Panc1 (cell line): ENCODE results near the gene CACNB3. TPM values are rescaled to one million over a fixed set of nuclear protein-coding genes. Genes with fewer than 3 reads are reported as not detected.

Source experiments
- ATAC-seq: fragments of 200-7000 bp; cut with Tn5 transposase; 2 replicates; pipeline ENCODE4 v1.9.1; 2020; ENCODE audit warnings: mild to moderate bottlenecking, moderate library complexity
- BruUV-seq: library from RNA; stranded (reverse); fragments of 400-500 nt; replicated peaks from 2 replicates; lab custom pipeline; 2021; lab: Mats Ljungman, UMichigan
- CTCF ChIA-PET: fragments of 300-600 bp; sonication (Branson Sonifier 250); formaldehyde crosslinking; loops from one replicate; lab custom pipeline; 2022; ENCODE audit warnings: antibody characterized with exemption; lab: Charles Lee
- POLR2A ChIA-PET: fragments of 300-600 bp; sonication (Branson Sonifier 250); formaldehyde crosslinking; loops from one replicate; lab custom pipeline; 2022; ENCODE audit warnings: antibody characterized with exemption; lab: Charles Lee
- DNase-seq: peaks from one replicate; pipeline ENCODE4 v3.0.0-alpha.2; 2010; ENCODE audit warnings: low read depth, low spot score
- H3K27ac ChIP-seq: 2 replicates; pipeline ENCODE4 v1.5.1; 2011; ENCODE audit warnings: mild to moderate bottlenecking, low read length, inconsistent platforms
- H3K27me3 ChIP-seq: fragments of 200-500 bp; sonication (Bioruptor generic); 2 replicates; pipeline ENCODE4 v1.6.0; 2014; ENCODE audit warnings: low read length, inconsistent platforms; ENCODE audit not compliant: control insufficient read depth, insufficient read depth
- H3K36me3 ChIP-seq: fragments of 200-500 bp; sonication (Bioruptor generic); 2 replicates; pipeline ENCODE4 v1.5.1; 2014; ENCODE audit warnings: inconsistent platforms, mild to moderate bottlenecking, low read length, moderate library complexity; ENCODE audit not compliant: control insufficient read depth, insufficient read depth
- H3K4me1 ChIP-seq: 2 replicates; pipeline ENCODE4 v1.5.1; 2011; ENCODE audit warnings: inconsistent platforms, mild to moderate bottlenecking, low read length, moderate library complexity; ENCODE audit not compliant: control insufficient read depth, insufficient read depth
- H3K4me3 ChIP-seq, 2 experiments: 2 replicates each; pipeline ENCODE4 v1.5.1; 2011 to 2012; ENCODE audit warnings: low read depth in 2 of 2, low read length in 2 of 2, mild to moderate bottlenecking in 2 of 2, inconsistent platforms in 1 of 2, moderate library complexity in 1 of 2
- H3K9me3 ChIP-seq: fragments of 200-500 bp; sonication (Bioruptor generic); 2 replicates; pipeline ENCODE4 v1.5.1; 2014; ENCODE audit warnings: low read depth, mild to moderate bottlenecking, inconsistent platforms, low read length, moderate library complexity; ENCODE audit not compliant: control insufficient read depth, insufficient read depth
- POLR2AphosphoS5 ChIP-seq: IDR thresholded peaks from 2 replicates; pipeline ENCODE4 v1.6.1; 2012; ENCODE audit warnings: mild to moderate bottlenecking, low read depth, low read length, moderate library complexity
- REST ChIP-seq, 2 experiments: IDR thresholded peaks; 2 replicates each; pipeline ENCODE4 v1.6.1; 2011 to 2012; ENCODE audit warnings: low read depth in 2 of 2, control low read depth in 1 of 2, low read length in 1 of 2, mild to moderate bottlenecking in 1 of 2, moderate library complexity in 1 of 2; ENCODE audit not compliant: insufficient read depth in 1 of 2
- SIN3A ChIP-seq: IDR thresholded peaks from 2 replicates; pipeline ENCODE4 v1.6.1; 2012; ENCODE audit warnings: low read depth, mild to moderate bottlenecking, low read length, moderate library complexity, borderline replicate concordance; ENCODE audit not compliant: insufficient read depth
- TCF7L2 ChIP-seq: IDR thresholded peaks from 2 replicates; pipeline ENCODE4 v1.6.1; 2011; ENCODE audit warnings: mild to moderate bottlenecking, low read depth, low read length, inconsistent platforms
- in situ Hi-C: cut with HindIII; loops from 2 replicates; pipeline ENCODE4 v1.10.0; 2016; ENCODE audit warnings: low sequenced_read_pairs, low pct_unique_long_range_greater_than_20kb
- intact Hi-C: fragments of 100-400 bp; cut with micrococcal nuclease; formaldehyde crosslinking; loops from one replicate; pipeline ENCODE4 v1.10.0; 2022; ENCODE audit not compliant: unreplicated experiment
- total RNA-seq: library from RNA; stranded (reverse); gene quantifications from one replicate; pipeline ENCODE4 v1.2.1, GENCODE V29; 2021; ENCODE audit not compliant: unreplicated experiment
- TF ChIP-seq, protein P1 (sequence below): fragments of 450-650 bp; IDR thresholded peaks from 2 replicates; pipeline ENCODE4 v1.5.1; 2017; ENCODE audit warnings: mild to moderate bottlenecking

Gene CACNB3
- total RNA-seq, 1 experiment from 2014 or later, result 40.5 TPM

DNA sequence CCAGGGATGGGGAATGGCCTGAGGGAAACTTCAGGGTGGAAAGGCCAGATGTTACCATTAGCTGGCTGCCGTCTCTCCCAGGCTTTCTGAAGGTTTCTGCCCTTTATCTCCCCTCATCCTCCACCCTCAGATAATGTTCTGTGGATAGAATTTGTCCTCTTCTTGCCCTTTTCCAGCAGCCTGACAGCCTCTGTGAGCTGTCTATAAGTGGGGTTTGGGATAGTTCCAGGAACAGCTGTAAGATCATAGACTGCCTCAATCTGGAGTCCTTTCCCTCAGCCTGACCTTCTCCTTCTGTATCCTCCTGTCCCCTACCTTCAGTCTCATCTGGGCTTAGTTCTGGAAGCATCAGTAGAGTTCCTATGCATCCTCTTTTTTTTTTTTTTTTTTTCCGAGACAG, 50.2 kb downstream of the CACNB3 start:
- H3K4me3 ChIP-seq, result no peak overlapping the region
- TF ChIP-seq SIN3A (no peak), TCF7L2 (no peak), POLR2AphosphoS5 (no peak), REST (IDR thresholded peaks at IDR 0.05; ENCODE audit: insufficient read depth in 1 of 2, low read depth in 2 of 2, low read length in 1 of 2) (no peak)
- TF ChIP-seq, protein P1, sequence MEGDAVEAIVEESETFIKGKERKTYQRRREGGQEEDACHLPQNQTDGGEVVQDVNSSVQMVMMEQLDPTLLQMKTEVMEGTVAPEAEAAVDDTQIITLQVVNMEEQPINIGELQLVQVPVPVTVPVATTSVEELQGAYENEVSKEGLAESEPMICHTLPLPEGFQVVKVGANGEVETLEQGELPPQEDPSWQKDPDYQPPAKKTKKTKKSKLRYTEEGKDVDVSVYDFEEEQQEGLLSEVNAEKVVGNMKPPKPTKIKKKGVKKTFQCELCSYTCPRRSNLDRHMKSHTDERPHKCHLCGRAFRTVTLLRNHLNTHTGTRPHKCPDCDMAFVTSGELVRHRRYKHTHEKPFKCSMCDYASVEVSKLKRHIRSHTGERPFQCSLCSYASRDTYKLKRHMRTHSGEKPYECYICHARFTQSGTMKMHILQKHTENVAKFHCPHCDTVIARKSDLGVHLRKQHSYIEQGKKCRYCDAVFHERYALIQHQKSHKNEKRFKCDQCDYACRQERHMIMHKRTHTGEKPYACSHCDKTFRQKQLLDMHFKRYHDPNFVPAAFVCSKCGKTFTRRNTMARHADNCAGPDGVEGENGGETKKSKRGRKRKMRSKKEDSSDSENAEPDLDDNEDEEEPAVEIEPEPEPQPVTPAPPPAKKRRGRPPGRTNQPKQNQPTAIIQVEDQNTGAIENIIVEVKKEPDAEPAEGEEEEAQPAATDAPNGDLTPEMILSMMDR, result no peak
- DNase-seq, result no peak
- CTCF ChIA-PET, result interaction anchor here (0.5 to 0.6 kb wide), 2 partner anchors 15 to 114 kb away, joined by 4 to 6 read pairs; no protein-coding TSS in a partner anchor
- no TSS peak for BruUV-seq
- intact Hi-C loops, result no loop called here
- ATAC-seq, result no peak
- no peak overlapping the region for H3K27ac ChIP-seq
- peaks cover 5% of the 10 kb centered on the region; the same call in 1 of the 2 replicates for H3K4me1 ChIP-seq
- peaks cover 8% of the 10 kb centered on the region for H3K27me3 ChIP-seq
- no peaks in the 10 kb centered on the region for H3K36me3 ChIP-seq
- no peaks in the 10 kb centered on the region for H3K9me3 ChIP-seq
- in situ Hi-C loops, result no loop called here
- POLR2A ChIA-PET, result no interaction called here

GRCh38 chr12:48869191-48869590, 50.9 kb downstream of the CACNB3 start:
- H3K4me3 ChIP-seq, result no peak overlapping the region
- ChIA-PET POLR2A (no interaction called here), CTCF (no interaction called here)
- peaks cover 8% of the 10 kb centered on the region for H3K27me3 ChIP-seq
- no peak overlapping the region for H3K27ac ChIP-seq
- BruUV-seq, result no TSS peak
- in situ Hi-C loops (no loop called here), intact Hi-C loops (no loop called here)
- no peaks in the 10 kb centered on the region for H3K9me3 ChIP-seq
- TF ChIP-seq REST (IDR thresholded peaks at IDR 0.05; ENCODE audit: insufficient read depth in 1 of 2, low read depth in 2 of 2, low read length in 1 of 2) (no peak), SIN3A (no peak)
- ATAC-seq, result no peak
- H3K4me1 ChIP-seq, result peaks cover 5% of the 10 kb centered on the region; the same call in 1 of the 2 replicates
- DNase-seq, result no peak
- H3K36me3 ChIP-seq, result no peaks in the 10 kb centered on the region
